ENCODE results near the gene SPSB2.

Gene SPSB2

GRCh38 chr12:6849976-6850560, 23.0 kb downstream of the SPSB2 start:
- DNase-seq, result no peak

DNA sequence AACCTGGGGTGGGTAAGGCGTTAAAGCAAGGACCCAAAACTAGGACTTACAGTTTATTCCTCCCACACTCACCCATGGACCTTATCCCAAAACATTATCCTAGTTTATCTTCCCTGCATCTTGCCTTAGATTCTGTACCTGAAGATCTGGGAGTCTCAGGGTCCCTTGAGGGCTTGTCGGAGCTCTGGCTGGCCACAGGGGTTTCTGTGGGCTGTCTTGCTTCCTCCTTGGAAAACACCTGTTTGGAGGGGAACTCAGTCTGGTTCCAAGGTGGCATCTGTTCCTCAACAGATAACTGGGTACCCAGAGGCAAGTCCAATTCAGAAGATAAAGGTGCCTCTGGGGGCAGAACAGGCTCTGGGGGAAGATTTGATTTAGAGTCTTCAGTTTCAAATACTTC, 23.7 kb downstream of the SPSB2 start:
- DNase-seq, result no peak

DNA sequence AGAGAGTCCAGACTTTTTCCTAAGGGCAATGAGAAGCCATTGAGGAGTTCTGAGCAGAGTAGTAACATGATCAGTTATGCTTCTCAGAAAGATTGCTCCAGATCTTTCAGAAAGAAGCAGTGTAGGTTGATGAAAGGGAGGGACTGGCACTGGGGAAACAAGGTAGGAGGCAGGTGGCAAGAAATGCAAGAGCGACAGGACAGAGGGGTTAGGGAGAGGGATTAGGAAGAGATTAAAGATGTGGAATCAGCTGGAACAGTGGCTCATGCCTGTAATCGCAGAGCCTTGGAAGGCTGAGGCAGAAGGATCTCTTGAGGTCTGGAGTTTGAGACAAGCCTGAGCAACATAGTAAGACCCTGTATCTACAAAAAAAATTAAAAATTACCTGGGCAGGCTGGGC, 25.4 kb downstream of the SPSB2 start:
- no peak for DNase-seq

DNA sequence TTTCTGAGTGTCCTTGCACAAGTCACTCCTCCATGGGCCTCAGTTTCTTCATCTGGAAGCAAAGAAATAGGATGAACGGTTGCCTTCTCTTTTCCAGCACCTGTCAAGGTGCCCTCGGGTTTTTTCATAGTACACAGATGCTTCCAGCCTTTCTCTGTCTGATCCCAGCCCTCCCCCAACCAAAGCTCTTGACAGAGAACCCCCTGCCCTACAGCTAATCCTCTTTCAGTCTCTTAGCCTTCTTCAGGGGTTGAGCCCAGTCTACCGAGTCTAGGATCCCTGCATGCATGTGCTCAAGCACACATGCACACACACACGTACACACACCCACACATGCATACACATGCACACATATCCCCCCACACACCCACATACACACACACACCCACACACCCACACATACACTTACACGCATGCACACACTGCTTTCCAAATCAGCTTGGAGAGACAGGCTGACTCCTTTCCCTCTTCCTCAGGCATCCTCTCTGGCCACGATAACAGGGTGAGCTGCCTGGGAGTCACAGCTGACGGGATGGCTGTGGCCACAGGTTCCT, 26.7 kb downstream of the SPSB2 start:
- DNase-seq, result no peak

GRCh38 chr12:6845395-6845794, 27.7 kb downstream of the SPSB2 start:
- no peak for DNase-seq

- DNase-seq, result no peak
Observed at GRCh38 chr12:6843118-6843902, 29.8 kb downstream of the SPSB2 start.

DNA sequence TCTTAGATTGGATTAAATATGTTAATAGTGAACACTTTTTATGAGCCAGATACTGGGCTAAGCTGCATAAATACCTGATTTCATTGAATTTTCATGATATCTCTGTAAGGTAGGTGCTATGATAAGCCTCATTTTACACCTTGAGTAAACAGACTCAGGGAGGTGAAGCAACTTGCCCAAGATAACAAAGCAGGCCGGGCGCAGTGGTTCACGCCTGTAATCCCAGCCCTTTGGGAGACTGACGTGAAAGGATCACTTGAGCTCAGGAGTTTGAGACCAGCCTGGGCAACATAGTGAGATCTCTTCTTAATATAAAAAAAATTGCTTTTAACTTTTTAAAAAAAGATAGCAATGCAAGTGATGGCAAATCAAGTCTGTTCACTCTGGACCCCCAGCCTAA, 31.0 kb downstream of the SPSB2 start:
- no peak for DNase-seq

DNA sequence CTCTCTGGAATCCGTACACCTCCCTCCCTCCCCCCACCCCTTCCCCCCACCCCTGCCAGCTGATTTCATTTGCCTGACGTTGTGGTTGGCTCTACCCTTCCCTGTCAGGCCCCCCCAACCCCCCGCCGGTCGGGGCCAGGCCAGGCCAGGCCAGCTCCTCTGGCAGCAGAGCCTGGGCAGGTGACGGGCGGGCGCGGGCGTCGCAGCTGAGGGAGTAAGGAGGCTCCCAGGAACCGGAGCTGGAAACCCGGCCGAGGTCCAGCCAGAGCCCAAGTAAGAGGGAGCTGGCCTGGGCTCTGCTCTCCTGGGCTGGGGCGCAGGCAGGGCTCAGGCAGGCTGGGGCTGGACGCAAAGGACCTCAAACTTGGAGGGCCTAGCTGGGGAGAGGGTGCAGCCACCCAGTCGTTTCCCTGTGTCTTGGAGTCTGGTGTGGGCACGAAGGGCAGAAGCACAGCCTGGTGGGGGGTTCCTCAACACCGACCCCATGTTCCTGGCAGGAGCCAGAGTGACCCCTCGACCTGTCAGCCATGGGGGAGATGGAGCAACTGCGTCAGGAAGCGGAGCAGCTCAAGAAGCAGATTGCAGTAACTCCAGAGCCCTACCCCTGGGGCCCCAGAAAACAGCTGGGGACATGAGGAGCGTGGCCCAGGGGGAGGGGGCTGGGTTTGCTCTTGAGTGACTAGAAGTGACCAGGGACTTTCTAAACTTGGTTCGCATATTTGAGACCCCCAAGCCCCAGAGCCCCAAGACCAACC, 32.2 kb downstream of the SPSB2 start, which contains the start of gene GNB3:
GNB3 (plus strand) TSS at position 165 of the 755 bp plus-strand sequence; CDS start at position 528, 363 bp downstream.
- DNase-seq, result no peak

DNA sequence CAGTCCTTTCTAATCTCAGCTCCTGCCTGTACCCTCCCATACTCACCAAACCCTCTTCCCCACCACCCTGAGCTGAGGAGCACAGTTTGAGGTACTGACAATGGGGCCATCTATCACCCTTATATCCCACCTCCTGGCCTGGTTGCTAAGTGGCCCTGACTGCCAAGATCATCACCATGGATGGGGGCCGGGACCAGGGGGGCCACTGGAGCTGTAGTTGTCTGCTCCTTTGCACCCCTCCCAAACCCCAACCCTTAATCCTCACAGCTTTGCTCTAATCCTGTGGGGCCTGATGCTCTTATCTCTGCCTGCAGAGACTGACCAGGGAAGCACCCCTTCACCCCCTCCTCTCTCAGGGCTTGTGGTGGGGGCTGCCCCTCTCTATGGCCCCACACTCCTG, 32.8 kb downstream of the SPSB2 start:
- DNase-seq, result no peak

GRCh38 chr12:6839482-6840201, 33.5 kb downstream of the SPSB2 start:
- no peak for DNase-seq

GRCh38 chr12:6838854-6839253, 34.2 kb downstream of the SPSB2 start:
- no peak for DNase-seq

DNA sequence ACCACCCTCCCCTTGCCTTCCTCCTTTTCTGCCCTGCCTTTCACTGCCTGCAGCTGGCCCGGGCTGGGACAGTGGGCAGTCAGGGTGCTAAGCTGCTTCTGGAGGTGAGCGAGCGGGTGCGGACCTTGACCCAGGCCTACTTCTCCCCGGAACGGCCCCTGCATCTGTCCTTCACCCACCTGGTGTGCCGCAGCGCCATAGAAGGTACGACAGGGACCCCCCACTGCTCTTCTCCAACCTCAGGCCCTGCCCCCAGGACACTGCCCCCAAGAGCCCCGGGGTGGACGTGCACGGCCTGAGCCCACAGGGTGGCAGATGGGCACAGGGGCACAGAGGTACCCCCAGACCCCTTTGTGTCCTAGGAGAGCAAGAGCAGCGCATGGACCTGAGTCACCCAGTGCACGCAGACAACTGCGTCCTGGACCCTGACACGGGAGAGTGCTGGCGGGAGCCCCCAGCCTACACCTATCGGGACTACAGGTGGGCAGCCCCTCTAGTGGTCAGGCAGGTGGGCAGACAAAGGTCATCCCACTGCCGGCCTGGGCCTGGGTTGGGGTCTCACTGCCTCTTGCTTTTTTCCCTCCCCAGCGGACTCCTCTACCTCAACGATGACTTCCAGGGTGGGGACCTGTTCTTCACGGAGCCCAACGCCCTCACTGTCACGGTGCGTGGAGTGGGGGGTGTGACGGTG, 35.6 kb downstream of the SPSB2 start:
- DNase-seq, result no peak

- no peak for DNase-seq
Observed at GRCh38 chr12:6836851-6837250, 36.3 kb downstream of the SPSB2 start.

GRCh38 chr12:6834873-6835272, 38.2 kb downstream of the SPSB2 start:
- no peak for DNase-seq

GRCh38 chr12:6834254-6834653, 38.8 kb downstream of the SPSB2 start:
- no peak for DNase-seq

- DNase-seq, result no peak
Observed at GRCh38 chr12:6833189-6833890, 39.8 kb downstream of the SPSB2 start.

DNA sequence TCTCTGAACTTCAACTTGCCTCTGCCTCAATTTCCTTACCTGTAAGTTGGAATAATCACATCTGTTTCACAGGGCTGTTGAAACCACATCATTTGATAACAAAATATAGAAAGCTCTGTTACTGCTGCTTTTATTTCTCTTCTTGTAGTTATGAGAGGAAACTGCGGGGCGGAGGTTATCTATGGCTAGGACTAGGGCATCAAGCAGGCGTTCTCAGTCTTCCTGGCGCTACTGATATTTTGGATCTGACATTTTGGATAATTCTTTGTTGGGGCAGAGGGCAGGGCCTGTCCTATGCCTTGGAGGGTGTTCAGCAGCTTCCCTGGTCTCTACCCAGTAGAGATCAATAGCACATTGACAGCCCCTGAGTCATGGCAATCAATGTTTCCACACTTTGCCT, 41.0 kb downstream of the SPSB2 start:
- DNase-seq, result no peak

DNA sequence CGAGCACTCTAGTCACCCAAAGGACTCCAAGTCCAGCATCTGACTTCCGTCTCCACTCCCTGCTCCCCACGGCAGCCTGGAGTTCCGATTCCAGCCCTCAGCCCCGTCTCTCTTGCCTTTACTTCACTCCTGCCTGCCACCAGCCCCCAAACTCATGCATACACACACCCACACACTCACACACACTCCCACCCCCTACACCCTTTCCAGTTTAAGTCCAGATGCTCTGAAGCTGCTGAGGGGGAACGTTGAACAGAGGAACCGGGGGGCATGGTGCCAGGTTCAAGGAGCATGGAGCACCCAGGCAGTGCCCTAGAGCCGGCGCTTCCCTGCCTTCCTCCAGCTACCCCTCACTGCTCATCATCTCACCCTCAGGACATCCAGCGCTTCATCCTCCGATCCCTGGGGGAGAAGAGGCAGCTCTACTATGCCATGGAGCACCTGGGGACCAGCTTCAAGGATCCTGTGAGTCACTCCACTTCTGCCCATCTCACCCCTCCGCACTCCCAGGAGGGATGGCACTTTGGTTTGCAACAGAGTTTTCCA, 41.6 kb downstream of the SPSB2 start:
- DNase-seq, result no peak

GRCh38 chr12:6830999-6831398, 42.1 kb downstream of the SPSB2 start:
- DNase-seq, result no peak

- no peak for DNase-seq
Observed at GRCh38 chr12:6830286-6830890, 42.7 kb downstream of the SPSB2 start.
